HG02981 (cell line): ENCODE data around the gene HNRNPC.
"Not testable (repeated sequence)": the region's sequence is repeated elsewhere in the genome, so short reads cannot be mapped to it uniquely, and the experiment has no call there.

Experiments
- ATAC-seq: cut with Tn5 transposase; IDR thresholded peaks from one replicate; pipeline ENCODE4 v1.9.1; 2021; ENCODE audit warnings: mild to moderate bottlenecking, moderate library complexity; ENCODE audit not compliant: unreplicated experiment

Gene HNRNPC

DNA sequence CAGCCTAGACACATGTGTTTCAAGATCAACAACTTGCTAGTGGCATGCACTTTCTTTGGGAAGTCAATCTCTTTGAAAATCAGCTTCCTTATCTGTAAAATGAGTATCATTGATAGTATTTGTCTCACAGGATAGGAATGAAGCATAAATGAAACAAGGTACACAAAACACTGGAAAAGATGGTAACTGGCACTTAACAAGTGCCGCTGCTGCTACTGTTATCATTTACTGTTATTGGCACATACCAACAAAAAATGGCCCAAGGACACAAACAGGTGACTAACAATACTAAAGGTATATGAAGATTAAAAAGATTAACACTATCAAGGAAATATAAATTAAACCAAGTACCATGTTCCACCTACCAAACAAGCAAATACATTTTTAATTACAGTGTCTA lies 20.9 kb downstream of the HNRNPC start:
- no peak for ATAC-seq

DNA sequence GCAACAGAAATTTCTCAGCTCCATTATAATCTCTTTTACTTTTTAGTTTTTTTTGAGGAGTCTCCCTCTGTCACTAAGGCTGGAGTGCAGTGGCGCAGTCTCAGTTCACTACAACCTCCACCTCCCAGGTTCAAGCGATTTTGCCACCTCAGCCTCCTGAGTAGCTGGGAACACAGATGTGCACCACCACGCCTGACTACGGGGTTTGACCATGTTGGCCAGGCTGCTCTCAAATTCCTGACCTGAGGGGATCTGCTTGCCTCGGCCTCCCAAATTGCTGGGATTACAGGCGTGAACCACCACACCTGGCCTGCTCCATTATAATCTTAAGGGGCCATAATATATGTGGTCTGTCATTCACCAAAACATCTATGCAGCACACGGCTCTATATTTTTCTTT lies 23.4 kb downstream of the HNRNPC start:
- ATAC-seq: no peak

DNA sequence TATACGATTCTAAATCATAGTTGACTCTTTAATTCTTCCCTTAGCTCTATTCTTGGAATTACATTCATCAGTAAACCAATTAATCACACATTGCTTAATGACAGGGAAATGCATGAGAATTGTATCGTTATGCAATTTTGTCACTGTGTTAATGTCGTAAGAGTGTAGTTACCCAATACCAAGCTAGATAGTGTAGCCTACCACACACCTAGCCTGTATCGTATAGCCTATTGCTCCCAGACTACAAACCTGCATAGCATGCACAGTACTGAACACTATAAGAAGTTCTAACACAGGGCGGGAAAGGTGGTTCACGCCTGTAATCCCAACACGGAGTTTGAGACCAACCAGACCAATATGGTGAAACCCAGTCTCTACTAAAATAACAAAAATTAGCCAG lies 24.7 kb downstream of the HNRNPC start:
- ATAC-seq: no peak

DNA sequence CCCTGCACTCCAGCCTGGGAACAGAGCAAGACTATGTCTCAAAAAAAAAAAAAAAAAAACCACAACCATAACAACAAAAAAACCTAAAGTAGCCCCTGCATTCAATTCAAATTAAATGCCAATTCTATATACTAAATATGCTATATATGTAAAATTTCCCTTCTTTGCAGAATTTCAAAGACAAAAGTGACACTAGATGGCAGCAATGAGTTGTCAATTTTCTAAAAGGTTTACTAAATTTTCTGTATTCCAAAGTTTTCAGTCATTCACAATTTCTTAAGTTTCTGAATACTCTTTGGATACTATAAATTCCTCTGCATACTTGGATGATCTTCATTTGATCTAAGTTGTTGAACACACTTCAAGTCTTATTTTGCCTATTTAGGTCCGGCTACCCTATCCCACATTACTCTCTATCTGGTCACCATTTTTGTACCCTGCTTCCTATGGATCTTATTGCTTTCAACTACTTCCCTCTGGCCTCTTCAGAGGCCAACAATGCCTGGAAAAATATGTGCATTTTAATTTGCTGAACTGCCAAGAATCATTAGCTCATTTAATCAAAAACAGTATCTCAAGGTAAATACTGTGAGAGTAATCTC lies 27.9 kb downstream of the HNRNPC start:
- ATAC-seq: no peak

DNA sequence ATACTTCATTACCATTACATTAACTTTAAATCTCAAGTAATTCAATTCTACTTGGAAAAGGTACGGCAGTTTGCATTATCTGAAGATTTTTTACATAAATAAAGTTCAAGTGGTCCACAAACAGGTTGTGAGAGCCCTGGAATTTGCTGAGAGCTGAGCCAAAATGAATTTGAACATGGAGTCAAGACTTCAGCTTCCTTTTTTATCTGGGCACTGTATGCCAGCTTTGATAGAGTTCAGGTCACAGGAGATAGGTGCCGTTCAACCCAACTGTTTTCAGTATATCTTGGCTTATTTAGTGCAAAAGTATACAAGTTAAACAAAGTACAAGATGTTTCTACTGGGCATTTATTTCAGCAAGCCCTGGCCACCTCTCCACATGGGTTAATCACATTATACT lies 28.8 kb downstream of the HNRNPC start:
- no peak for ATAC-seq

DNA sequence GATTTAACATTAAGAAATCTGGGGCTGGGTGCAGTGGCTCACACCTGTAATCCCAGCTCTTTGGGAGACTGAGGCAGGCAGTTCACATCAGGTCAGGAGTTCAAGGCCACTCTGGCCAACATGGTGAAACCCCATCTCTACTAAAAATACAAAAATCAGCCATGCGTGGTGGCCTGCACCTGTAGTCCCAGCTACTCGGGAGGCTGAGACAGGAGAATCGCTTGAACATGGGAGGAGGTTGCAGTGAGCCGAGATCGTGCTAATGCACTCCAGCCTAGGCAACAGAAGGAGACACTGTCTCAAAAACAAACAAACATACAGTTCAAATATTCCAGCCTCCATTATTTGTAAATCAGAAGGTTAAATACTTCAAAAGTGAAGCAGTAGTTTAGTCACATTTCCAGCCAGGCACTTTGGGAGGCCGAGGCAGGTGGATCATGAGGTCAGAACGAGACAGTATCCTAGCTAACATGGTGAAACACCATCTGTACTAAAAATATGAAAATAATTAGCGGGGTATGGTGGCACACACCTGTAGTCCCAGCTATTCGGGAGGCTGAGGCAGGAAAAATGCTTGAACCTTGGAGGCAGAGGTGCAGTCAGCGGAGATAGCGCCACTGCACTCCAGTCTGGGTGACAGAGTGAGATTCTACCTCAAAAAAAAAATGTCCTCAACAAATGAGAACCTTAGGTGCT lies 30.3 kb downstream of the HNRNPC start:
- no peak for ATAC-seq

DNA sequence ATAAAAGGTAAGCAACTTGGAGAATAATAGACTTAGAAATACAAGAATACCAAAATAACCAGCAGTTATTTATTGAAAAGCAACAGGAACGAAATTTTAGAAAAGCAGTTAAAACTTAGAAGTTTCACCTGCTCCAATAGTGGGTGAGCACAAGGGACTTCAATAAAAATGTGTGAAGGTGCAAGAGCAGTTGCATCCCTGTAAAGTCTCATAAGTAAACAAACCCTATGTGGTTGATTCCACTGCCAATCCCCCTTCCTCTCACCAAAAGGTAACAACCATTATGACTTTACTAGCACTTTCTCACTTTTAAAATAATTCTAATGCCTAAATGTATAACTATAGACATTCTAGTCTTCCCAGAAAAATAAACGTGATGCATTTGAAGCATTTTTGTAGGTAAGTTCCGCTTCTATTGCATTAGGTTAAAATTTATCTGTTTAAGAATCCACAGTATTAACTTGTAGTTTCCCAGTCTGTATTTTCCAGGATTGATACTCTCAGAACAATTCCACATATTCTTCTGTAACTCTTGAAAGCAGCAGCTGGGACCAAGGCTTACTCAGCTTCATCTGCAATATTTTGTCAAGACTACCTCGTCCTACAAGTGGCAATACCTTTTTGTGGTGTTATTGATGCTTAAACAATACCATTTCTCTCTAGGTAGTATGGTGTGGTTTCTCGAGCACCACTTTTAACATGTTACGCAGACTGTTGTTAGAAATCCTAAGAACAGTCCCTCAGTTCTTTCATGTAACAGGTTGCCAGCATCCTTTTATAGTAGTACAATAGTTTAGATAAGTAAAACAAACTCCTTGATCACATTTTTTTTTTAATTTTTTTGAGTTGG lies 32.1 kb downstream of the HNRNPC start:
- ATAC-seq: no peak

DNA sequence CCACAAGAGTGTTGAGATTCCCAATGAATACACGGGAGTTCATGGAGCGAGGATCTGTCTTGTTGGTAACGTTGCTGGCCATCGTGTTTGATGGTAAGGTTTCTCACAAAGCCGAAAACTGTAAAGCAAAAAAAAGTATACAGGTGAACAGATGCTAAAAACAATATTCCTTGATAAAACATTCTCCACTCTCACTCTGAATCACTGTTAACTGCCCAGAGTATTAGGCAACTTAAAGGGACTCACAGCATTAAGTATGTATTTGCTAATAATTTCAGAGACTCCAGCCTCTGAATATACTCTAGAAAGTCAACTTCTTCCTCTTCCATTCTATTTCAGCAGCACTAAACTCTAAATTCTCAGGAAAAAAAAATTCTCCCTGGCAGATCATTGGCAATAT lies 35.1 kb downstream of the HNRNPC start:
- no peak for ATAC-seq

DNA sequence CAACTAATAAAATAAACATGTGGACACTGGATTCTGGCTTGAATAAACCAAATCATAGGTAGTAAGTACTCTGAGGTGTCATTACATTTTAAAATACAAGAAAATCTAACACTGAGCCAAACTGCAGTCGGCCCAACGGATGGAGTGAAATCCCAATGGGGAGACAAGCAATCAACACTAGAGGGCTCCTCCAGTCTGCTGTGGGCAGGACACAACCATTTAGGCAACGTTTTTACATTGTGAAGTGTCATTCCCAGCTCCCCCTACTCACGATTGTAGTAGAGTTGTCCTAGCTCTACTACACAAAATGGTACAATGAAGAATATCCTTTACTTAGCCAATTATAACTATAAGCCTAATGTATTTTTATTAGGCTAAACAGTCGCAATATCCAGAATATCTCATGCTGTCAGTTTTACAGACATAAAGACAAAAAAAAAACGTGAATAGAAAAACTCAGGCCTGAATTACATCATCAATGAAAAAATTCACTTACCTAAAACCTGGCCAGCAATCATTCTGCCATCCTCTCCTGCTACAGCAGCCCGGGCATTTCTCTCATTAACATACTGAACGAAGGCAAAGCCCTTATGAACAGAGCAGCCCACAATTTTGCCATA lies 35.7 kb downstream of the HNRNPC start:
- no peak for ATAC-seq

DNA sequence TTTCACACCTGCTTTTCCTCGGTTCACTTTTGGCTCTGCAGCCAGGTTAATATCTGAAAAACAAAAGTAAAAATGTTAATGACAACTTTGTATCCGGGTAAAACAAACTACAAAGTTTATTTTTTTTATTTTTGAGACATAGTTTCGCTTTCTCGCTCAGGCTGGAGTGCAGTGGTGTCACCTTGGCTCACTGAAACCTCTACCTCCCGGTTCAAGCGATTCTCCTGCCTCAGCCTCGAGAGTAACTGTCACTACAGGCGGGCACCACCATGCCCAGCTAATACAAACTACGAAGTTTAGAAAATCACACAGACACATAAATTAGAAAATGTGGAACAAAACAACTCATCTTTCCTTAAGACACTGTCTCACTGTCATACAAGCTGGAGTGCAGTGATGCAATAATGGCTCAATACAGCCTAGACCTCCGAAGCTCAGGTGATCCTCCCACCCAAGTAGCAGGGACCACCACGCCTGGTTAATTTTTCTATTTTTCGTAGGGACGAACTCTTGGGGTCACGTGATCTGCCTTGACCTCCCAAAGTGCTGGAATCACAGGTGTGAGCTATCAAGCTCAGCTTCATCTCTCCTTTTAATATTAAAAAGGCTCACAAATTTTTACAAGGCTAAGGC lies 38.1 kb downstream of the HNRNPC start:
- no peak for ATAC-seq

DNA sequence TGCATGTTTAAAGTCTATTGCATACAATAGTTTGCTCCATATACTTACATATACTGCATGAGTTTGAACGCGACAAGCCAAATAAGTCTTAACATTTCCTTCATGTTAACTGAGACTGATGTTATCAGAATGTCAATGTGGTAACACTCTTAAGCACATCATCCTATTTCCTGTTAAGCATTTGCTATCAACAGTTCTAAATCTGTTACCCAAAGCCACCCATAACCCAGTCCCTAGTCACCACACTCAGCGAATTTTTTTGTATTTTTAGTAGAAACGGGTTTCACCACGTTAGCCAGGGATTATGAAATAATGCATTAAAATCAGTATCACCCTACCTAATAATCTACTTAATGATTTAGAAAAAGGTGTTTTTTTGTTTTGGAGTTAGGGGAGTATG lies 39.4 kb downstream of the HNRNPC start:
- no peak for ATAC-seq

DNA sequence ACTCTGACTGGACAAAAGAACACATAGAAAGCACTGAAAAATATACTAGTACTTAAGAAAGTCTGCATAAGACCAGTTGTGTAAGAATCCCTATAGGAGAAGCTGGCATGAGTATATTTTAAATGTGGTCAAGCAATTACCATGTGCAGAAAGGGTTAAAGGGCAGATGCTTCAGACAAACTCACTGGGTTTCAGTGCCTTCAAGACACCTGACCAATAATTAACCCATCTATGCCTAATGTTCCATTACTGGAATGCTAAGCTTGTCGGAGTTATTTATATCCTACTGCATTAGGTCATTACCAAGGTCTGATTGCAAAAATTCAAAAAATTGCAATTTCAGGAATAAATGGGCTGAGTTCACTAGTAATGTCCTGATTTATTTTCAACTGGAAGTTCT lies 41.3 kb downstream of the HNRNPC start:
- no peak for ATAC-seq

DNA sequence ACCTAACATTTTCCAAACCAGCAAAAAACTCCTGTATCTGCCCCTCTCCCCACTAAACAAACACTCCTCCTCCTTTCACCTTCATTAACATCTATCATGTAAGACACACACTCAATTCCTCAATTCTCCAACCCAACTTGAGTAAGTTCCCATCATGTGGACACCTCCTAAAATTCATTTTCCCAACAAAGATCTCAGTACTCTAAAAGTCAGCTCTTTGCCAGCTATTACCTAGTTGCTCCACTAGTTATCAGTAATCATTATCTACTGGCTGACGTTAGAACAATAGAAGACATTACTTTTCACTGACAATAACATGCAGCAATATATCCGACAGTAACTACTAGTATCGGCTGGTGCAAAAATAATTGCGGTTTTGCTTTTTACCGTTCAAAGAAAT lies 42.1 kb downstream of the HNRNPC start:
- ATAC-seq: no peak

DNA sequence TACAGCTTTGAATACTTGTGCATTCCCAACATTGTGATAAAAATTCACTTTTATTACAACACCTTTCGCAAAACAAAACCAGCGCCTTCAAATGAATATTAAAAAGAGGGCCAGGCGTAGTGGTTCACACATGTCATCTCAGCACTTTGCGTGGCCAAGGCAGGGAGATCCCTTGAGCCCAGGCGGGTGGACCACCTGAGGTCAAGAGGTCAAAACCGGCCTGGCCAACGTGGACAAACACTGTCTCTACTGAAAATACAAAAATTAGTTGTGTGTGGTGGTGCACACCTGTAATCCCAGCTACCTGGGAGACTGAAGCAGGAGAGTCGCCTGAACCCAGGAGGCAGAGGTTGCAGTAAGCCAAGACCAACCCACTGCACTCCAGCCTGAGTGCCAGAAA lies 42.8 kb downstream of the HNRNPC start:
- ATAC-seq: no peak

DNA sequence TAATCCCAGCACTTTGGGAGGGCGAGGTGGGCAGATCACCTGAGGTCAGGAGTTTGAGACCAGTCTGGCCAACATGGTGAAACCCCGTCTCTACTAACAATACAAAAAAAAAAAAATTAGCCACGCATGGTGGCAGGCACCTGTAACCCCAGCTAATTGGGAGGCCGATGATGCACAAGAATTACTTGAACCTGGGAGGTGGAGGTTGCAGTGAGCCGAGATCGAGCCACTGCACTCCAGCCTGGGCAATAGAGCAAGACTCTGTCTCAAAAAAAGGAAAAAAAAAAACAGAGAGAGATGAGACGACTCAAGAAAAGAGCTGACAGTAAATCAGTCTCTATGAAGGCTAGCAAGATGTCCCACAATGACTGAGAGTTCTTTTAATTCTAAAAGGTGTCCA lies 44.1 kb downstream of the HNRNPC start:
- ATAC-seq: not testable (repeated sequence)

DNA sequence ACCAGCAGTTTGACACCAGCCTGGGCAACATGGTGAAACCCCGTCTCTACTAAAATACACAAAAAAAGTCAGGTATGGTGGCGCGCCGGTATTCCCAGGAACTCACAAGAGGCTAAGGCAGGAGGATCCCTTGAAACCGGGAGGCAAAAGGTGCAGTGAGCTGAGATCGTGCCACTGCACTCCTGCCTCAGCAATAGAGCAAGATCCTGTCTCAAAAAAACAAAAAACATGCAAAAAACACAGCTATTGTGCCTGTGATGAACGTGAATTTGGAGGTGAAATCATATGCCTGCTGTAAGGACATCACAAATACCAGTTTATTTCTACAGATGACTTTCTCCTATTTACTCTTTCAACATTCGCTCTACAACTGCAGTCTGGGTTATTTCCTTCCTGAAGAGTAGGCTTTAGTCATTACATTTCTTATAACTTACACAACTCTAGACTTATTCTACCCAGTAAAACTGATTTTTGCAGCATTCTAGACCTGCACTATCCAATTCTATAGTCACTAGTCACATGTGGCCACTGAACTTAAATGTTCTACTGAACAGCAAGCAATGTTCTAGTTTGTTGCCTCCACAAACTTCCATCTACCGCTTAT lies 48.3 kb downstream of the HNRNPC start:
- ATAC-seq: no peak

DNA sequence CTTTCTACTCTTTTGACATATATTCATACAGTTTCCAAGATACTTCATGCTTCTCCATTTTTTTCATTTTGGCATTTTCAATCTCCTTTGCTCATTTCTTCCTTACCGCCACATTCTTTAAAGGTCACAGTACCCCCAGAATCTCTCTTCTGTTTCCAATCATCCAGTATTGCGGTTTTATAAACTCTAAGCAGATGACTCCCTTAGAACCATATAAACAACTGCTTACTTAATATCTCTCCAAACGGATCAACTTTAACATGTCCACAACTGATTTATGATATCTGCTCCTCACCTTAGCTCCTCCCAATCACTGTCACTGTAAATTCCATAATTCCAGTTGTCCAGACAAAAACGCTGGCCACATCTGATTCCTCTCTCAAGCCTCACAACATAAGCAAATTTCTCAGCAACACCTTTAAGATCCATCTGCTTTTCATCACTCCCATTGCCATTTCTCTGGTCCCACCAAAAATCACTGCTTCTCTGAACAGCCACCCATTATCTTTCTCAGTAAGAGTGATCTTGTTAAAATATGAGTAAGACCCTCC lies 49.6 kb downstream of the HNRNPC start:
- no peak for ATAC-seq

DNA sequence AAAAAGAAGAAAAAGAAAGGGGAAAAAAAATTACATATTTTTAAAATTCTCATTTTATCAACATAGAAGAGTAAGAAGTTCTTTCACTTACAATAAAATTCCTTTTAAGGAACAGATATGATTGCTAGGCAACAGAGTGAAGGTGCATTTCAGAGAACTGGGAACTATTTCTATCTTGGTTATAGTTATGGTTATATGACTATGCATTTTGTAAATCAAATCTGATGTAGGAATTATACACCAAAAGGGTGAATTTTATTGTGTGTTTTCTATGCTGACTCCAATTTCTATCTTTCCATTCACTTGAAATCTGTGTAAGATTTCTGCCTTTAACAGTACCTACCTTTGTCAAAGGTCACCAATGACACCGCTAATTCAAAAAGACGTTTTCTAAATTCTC lies 50.1 kb downstream of the HNRNPC start:
- ATAC-seq: no peak

DNA sequence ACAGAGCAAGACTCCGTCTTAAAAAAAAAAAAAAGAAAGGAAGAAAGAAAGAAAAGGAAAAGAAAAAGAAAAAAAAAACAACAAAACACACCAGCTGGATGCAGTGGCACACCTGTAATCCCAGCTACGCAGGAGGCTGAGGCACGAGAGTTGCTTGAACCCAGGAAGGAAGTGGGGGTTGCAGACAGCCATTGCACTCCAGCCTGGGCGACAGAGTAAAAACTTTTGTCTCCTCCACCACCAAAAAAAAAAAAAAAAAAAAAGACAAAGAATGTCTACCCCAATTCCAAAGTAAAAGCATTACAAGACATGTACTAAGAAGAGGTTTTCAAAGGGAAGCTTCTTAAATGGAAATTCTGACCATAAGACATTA lies 53.4 kb downstream of the HNRNPC start:
- ATAC-seq: no peak

DNA sequence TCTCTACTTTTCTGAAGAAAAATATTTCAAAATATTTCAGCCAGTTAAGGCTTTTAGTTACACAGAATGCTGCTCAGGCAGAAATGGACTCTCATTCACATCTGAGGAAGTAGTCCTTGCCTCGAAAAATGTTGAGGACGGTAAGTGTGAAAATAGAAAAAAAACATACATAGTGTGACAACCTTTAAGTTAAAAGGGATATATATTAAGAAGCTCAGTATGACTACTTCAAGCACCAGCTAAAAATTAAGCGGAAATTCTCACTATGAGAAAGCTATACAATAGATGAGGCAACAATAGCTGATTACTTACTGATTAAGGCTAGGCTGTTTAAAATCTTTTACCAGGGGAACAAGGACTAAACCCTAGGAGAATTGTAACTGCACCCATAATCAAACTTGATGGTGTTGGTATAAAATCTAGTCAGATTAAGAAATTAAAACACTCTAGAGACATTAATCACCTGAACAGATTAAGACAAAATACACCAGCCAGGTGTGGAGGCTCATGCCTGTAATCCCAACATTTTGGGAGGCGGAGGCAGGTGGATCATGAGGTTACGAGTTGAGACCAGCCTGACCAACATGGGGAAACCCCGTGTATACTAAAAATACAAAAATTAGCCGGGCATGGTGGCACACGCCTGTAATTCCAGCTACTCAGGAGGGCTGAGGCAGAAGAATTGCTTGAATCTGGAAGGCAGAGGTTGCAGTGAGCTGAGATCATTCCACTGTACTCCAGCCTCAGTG lies 53.9 kb downstream of the HNRNPC start:
- no peak for ATAC-seq
